HL-60 (cell line): ENCODE measurements around the gene TENT5A.

Experiments used
- CTCF ChIP-seq: IDR thresholded peaks from one replicate; pipeline ENCODE4 v1.5.1; 2011; ENCODE audit warnings: low read length, control low read depth, inconsistent platforms; ENCODE audit not compliant: insufficient read depth
- GABPA ChIP-seq: IDR thresholded peaks from 2 replicates; pipeline ENCODE4 v1.6.1; 2012; ENCODE audit warnings: low read depth
- POLR2AphosphoS5 ChIP-seq: IDR thresholded peaks from 2 replicates; pipeline ENCODE4 v1.6.1; 2012; ENCODE audit warnings: low read depth
- REST ChIP-seq: IDR thresholded peaks from 2 replicates; pipeline ENCODE4 v1.6.1; 2012; ENCODE audit warnings: low read depth; ENCODE audit not compliant: insufficient replicate concordance
- SPI1 ChIP-seq: IDR thresholded peaks from 2 replicates; pipeline ENCODE4 v1.6.1; 2012; ENCODE audit warnings: low read depth, mild to moderate bottlenecking, borderline replicate concordance

- TF ChIP-seq CTCF: no peak
- TF ChIP-seq POLR2AphosphoS5: no peak
- no peak for TF ChIP-seq GABPA
- TF ChIP-seq REST: no peak
- no peak for TF ChIP-seq SPI1
These were observed 40.3 kb upstream of the TENT5A start for GRCh38 chr6:81792826-81793225.
